ENCODE results near the gene ARID5B.

ARID5B gene

DNA sequence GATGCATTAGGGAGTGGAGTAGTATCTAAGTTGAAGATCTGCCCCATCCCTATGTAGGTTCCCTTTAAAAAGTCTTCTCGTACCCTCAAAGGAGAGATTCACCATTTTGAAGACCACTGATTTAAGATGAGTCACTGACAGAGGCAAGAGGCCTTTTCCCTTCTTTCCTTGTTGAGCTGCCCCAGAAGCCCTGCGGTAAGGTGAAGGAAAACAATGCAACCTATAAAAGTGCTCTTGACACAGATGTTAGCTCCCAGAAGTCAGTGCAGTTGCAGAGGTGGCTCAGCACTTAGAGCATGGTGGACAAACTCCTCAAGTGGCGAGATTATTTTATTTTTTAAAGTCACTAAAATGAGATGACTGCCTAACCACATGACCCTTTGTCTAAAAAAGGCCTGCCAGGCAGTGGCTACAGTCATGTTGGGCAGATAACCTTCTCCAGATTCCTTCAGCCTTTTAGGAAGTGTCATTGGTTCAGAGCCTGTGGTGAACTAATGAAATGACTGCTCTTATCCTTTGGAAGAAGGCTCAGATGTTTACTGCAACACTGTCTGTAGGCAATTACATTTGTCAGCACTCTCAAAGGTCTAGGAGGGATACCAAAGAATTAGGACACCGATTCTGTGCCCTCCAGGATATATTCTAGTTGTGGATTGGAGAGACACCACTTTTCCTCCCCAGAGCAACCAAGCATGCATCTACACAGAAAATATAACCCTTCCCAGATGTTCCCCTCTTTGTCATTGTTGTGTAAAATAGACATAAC lies 88.7 kb downstream of the ARID5B start:
- ATAC-seq (no peak), DNase-seq (no peak)

DNA sequence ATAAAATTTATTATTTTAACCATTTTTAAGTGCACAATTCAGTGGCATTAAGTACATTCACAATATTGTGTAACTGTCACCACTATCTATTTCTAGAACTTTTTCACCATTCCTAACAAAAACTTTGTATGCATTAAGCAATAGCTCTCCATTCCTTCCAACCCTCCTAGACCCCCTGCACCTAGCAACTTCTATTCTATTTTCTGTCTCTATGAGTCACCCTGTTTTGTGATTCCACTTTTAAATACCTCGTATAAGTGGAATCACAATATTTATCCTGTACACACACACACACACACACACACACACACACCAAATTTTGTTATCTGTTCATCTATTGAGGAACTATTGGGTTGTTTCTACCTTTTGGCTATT lies 89.2 kb downstream of the ARID5B start:
- ATAC-seq (no peak), DNase-seq (no peak)

DNA sequence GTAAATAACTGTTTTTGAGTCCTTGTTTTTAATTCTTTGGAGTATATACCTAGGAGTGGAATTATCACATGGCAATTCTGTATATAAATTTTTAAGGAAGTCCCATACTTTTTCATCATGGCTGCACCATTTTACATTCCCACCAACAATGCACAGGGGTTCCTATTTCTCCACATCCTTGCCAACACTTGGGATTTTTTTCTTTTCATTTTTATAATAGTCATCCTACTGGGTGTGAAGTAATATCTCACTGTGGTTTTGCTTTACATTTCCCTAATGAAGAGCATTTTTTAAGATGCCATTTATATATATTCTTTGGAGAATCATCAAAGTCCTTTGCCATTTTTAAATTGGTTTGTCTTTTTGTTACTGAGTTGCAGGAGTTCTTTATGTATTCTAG lies 89.7 kb downstream of the ARID5B start:
- DNase-seq (no peak), ATAC-seq (no peak)

DNA sequence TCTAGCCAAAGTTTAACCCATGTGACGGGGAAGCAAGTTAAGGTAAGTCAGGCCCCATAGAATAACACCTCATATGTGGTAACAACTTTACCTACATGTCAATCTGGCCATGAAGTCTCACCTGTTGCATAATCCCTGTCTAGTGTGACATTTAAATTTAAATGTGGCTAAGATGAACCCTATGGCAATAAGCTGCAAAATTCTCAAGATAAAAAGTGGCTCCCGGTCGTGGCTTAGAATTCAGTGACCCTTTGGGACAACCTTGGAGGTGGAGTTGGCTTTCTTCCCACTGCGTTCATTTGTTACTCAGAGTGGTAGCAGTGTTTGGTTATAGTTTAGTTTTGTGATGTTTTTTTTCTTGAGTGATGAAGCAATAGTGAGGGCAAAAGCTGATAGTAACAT lies 90.6 kb downstream of the ARID5B start:
- DNase-seq (no peak), ATAC-seq (no peak)

DNA sequence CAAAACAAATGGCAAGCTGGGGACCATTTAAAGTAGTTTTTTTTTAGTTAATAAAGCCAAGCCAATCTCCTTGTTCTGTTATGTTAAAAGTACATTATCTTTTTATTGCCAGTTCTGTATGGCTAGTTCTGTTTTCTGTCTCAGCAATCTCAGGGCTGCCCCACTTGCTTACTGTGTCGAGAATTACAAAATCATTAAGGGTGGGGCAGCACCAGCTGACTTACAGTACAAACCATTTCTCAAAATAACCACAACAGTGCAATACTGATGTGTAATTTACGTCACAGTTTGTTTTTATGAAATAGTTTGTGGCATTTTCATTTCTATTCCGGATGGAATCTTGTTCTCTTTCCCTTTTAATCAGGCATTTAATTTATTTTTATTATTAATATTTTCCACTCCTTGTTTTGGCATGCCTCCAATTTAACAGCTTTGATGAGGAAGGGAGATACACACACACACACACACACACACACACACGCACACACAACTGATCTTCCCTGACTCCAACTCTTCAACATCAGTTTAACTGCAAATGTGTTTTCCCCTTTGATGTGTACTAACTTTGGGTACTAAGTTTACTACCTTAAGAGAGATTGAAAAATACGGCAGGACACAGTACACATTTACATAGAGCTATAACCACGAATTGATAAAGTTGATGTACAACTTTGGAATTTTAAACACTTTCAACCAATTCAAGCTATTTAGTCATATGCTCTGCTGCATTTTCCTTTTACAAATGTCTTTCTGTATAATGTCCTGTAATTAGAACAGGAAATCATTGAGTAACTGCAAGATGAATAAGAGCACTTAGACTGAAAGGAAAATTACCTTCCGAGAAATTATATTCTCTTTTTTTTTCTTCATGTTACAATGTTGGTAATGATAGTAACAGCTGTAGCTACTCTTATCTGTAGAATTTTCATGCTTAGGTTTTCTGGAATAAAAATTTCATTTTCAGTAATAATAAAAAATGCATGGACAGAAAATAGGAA lies 91.5 kb downstream of the ARID5B start:
- peak; percentile 44 for ATAC-seq
- no peak for DNase-seq

DNA sequence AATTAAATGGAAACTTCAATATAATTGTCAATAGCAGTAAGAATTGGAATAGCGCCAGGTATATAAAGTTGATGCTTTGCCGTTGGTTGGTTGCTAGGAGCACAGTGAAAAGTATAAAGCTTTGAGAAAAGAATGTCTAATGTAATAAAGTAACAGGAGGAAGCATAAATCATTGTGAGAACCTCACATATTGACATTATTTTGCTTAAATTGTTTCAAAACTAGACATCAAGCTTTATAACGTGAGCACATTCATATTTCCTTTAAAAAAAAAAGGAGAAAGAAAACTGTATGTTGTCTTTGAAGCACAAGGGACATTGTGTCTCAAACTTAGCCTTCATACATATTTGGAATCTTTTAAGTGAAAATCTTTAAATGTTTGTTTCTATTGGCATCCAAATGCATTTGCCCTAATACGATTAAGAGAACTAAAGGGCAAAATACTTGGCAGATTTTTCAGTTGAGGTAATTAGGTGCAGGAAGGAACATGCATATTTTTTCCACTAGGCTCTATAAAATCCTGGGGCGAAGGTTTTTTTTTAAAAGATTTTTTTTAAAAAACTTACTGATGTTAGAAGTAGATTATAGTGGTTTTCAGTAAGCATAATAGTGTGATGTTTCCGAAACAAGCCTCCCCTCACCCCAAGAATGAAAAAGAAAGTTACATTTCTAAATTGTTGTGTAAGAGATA lies 92.4 kb downstream of the ARID5B start:
- ATAC-seq (no peak), DNase-seq (no peak)

DNA sequence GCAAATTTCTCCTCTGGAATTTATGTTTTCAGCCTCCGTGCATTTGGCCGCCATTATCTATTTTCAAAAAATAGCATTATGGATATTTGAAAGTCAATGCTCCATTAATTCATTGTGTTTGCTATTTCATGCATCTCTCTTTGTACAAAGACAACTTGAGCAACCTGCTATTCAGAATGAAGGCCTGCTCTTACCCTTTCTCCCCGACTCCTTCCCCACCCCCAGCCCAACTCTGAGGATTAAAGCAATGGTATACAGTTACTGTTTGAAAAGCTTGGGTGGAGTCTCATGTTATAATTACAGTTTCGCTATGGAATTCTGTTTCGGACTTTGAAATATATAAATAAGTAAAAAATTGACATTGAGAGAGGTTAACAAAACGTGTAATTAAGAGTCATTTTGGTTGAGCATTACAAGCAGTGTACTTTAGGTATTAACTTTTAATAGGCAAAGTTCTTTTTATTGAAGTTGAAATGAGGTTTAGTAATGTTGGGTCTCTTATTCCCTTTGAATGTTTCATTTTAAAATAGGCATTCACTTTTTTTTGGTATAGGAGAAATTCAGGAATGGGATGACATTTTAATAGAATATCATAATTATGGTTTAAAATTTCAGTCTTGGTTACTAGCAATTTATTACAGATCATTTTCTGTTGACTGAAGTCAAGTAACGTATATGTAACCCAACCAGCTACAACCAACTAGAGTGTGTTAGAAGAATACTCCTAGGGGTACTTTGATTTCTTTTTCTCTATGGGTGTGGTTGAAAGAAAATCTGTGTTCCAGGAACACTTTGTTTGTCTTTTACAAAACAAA lies 93.1 kb downstream of the ARID5B start:
- ATAC-seq (no peak), DNase-seq (no peak)

DNA sequence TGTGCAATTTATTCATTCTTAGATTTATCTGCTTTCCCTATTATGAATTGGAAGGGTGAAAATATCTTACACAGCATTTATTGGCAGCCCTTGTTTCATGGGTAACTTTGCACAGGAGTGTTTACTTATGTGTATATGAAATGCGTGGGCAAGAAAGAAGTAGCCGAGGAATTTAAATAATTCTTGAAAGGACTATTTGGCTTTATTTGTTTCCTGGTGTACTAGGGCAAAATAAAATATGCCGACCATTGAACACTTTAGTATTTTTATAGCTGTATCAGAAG lies 93.7 kb downstream of the ARID5B start:
- DNase-seq, result no peak
- no peak for ATAC-seq

DNA sequence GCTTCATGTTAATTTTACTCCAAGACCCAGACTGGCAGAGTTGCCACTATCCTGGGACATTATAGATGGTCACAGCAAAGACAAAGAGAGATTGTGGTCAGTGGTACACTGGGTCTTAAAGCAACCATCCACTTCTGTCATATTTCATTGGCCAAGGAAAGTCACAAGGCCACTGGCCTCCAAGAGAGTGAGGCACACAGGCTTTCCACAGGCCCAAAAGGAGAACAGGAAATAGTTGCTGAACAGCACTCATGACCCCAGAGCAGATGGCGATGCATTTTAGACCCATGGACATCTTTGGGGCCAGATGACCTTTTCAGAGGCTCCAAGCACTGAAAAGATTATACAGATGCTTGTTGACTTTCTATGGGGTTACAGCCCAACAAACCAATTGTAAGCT lies 97.4 kb downstream of the ARID5B start:
- DNase-seq (no peak), ATAC-seq (no peak)

DNA sequence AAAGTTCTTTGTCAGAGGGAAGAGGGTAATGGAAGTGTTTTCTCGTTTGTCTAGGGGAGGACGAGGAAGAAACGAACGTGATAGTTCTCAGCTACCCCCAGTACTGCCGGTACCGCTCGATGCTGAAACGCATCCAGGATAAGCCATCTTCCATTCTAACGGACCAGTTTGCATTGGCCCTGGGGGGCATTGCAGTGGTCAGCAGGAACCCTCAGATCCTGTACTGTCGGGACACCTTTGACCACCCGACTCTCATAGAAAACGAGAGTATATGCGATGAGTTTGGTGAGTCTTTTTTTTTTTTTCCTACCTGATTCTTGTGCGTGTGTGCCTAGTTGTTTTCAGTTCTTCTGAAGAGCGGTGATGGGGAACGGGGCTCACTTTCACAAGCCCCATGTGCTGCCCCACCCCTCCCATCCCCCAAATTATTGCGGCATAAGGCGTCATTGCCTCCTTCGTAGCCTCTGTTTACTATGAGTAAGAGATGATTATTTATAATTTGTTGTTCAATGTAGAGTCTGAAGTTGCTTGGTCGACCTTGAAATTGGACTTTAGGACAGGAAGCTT lies 98.6 kb downstream of the ARID5B start:
- DNase-seq, result no peak

DNA sequence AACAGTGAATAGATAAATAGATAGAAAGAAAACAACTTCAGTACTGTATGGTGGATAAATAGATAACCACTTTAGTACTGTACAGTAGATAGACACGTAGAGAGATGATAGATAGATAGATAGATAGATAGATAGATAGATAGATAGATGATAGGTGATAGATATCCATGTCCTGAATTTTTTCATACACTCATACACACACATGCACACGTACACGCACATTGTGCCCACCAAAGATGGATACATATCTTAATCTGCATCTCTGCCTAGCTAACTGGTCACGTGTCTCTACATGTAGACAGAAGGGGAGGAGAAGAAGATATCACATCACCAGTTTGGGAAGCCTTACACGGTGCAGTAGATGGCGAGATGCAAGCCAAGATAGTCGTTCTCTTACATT lies 99.2 kb downstream of the ARID5B start:
- DNase-seq (no peak), ATAC-seq (no peak)

More for the DNA sequence above, 98.6 kb downstream of the ARID5B start:
- ATAC-seq, result peak; percentile 54

DNA sequence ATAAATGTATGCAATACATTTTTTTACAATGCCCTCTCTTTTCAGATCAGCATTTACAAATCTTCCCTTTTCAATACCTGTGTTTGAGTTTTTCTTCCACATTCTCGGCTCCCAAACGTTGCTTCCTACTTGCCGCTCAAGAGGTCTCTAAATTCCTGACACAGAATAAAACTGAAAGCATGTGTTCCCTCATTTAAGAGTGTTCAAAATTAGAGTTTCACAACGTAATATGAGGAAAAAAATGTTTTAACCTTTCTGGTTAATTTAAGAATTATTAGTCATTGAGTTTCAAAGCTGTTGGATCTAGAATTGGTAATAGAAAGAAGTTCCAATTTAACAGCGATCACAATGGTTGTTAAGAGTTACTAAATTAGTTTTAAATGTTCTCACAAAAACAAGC lies 100.4 kb downstream of the ARID5B start:
- ATAC-seq, result no peak
- no peak for DNase-seq

DNA sequence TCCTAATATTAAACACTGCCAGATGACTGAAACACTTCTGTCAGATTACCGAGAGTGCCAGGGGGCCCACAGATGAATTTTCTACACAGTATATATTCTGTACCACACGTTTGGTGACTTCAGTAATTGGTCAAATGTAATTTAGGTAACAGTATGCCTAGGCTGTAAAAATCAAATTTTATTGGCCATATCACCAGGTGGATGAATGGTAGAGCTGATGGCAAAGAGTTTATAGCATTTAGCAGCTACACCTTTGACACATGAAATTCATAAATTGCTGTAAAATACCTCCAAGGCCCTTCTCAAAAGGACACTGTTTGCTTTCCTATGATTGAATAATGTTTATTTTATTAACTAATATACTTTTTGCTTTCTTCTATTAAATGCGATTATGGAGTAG lies 101.3 kb downstream of the ARID5B start:
- ATAC-seq (no peak), DNase-seq (no peak)

DNA sequence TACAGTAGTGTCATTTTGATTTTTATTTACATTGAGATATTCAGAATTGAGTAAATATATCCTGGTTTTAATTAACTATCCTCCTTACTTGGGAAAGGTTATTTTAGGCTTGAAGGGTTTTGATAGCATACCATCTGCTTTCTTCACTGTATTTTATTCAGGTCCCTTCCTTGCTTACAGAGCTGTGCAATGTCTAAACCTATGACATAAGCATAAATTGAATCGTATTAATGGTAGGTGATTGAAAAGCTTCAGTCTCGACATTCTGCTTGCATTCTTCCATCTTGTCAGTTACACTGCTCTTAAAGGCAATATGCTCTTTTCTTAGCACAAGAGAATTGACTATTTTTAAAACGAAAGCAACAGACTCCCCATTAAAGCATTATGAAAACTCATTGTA lies 102.5 kb downstream of the ARID5B start:
- ATAC-seq (no peak), DNase-seq (no peak)

DNA sequence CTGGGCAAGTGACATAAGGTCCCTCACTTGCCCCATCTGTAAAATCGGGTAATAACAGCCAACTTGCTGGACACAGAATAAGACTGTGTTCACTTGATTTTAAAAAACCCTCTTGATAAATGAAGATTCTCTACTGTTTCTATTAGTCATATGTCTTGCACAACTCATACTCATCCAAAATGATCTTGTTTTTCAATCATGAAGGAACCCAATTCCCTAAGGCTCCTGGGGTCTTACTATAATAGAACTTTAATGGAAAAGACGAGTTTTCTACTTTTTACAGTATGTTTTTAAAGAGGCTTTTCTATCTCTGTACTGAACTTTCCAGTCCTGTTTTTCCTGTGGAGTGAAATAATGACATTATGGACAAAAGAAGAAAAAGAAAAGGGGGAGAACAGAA lies 103.8 kb downstream of the ARID5B start:
- no peak for DNase-seq
- no peak for ATAC-seq

DNA sequence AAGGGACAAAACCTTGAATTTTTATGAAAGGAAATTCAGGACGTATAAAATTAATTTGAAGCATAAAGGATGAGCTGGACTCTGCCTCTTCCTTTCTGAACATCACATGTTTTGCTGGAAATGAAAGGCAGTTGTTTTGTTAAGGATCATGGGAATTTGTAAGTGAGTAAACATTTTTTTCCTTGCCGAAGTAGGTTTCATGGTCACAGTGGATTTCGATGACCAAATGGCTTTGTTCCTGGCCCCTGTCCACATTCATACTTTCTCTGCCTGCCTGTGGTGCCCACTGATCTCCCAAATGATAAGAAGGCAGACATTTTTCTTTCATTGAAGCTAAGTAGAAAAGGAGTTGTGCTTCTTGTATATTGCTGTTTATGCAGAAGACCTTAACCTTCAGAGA lies 104.2 kb downstream of the ARID5B start:
- ATAC-seq, result no peak
- DNase-seq, result no peak

DNA sequence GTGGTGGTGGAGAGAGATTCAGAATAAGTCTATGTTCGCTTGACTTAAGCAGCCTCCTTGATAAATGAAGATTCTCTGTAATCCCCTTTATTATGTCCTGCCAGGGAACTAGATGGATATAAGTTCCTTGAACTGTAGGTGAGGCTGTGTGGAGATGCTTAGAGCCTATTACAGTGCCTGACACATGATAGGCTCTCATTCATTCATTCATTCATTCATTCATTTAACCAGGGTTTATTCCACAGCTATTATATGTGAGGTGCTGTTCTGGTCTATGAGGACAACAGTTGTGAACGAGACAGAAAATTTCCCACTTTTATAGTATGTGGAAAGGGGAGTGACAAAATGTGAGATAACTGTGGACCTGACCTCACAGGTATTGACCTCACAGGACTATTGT lies 105.6 kb downstream of the ARID5B start:
- ATAC-seq (no peak), DNase-seq (no peak)

DNA sequence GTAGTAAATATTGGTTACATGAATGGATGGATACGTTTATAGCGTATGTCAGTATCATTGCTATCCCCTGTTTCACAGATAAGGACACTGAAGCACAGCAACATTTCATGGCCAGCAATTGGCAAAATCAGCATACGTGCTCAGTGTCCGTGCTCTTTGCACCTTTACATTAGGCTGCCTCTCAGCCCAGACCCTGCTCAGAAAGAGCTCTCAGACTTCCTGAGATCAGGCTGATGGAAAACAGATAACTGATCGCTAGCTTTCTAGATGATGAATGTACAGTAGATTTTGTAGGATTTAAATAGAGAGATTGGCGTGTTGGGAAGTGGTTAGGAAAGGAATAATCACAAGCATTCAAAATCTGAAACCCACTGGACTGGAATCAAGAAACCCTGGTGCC lies 106.7 kb downstream of the ARID5B start:
- DNase-seq (no peak), ATAC-seq (no peak)

DNA sequence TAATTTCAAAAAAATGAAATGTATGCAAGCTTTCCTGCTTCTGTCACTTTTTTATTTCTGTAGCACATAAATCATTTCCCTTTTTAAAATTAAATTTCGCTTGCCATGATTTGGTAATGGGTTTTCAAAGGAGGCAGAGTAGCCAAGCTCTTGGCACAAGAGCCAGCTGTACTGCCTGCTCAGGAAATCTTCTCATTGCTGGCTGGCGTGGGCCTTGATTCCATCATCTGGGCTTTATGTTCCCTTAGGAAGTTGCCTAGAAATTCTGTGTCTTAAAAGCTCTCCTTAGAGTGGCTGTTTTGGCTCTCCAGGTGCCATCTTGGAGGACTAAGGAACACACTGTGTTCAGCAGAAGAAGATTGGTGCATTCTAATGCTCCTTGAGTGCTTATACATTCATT lies 107.4 kb downstream of the ARID5B start:
- DNase-seq (no peak), ATAC-seq (no peak)

DNA sequence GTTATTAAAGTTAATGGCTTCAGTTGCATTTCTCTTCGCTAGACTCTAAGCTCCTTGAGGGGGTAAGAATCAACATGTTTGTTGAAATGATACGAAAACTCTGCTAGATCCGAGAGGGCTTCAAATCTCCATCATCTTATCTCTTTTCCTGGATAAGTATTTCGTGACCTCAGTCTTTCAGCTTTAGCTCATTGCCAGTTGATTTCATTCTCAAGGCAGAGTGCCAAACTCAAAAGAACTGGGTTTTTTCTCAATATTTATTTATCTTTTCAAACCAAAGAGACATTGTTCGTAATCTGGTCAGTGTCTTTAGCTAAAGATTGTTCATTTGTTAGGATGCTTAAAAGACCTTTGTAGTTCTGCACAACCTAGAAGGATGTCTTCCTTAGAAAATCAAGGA lies 108.9 kb downstream of the ARID5B start:
- ATAC-seq, result no peak
- DNase-seq, result no peak

DNA sequence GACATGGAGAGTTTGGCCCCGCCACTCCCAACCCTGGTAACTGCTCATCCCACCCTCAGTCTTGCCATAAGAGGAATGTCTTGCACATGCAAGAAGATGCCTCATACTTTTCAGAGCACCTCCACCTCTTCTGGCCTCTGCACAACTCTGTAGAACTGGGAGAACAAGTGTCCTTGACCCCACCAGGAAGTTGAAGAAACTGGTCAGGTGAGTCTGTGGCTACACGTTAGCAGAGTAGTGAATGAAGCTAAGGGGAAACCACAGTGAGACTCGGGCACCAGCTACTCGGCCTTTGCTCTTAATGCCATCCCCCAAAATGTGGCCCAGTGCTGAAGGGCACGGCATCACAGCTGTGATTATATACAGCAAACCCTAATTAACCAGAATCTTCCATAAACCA lies 110.1 kb downstream of the ARID5B start:
- no peak for ATAC-seq
- DNase-seq, result no peak

DNA sequence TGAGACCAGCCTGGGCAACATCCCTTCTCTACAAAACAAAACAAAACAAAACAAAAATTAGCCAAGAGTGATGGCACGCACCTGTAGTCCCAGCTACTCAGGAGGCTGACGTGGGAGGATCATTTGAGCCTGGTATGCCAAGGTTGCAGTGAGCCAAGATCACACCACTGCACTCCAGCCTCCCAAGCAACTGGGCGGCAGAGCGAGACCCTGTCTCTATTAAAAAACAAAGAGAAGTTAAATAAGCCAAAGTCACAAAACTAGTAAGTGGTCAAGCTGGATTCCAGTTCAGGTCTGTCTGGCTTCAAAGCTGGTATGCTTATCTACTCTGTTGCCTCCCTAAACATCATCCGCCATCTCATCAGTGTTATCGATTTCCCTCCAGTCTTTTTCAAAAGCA lies 110.8 kb downstream of the ARID5B start:
- no peak for ATAC-seq
- no peak for DNase-seq
